ENCODE data around the gene TSC2. TPM values are rescaled to one million over a fixed set of nuclear protein-coding genes. Genes with fewer than 3 reads are reported as not detected.

The TSC2 gene
- total and polyA plus RNA-seq, 2 of the 13 experiments (the other 11 are each of a cell fraction or from before 2014, with no cell fraction given) = 19.6 to 40.4 TPM

DNA sequence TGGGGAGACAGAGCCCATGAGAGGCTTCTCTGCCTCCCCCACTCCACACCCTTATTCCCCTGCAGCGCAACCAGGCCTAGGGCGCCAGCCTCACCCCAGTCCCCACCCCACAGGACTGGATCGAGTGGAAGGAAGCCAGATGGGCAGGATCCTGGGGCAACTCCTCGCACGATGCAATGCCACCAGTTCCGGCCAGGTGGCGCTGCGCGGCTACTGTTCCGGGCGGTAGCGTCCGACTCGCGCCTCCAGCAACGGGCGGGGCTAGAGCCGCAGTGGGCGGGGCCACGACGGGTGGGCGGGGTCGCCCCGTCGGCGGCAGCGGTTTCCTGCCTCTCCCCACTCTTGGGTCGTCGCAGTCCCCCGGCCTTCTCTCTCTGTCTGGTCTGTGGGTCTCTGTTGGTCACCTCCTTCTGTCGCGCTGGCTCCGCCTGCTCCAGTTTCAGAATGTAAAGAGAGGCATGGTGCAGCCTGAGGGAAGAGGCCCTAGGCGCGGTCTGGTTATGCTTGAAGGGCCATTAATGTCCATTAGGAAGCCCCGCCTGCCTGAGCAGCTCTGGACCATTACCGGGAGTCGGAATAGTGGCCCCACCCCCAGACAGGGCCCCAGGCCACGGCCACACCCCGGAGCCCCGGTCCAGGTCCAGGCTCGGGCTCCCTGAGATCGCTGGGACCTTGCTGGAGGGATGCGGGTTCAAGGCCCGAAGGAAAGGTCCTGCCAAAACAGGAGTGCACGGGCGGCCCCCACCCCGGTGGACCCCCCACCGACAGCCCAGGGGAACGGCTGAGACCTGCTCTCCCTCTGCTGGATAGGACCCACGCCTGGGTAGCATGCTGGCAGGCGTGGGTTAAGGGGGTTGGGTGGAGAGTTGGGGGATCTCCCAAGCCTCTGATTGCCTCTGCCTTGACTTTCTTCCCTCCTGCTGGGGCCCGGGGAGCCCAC lies 24.4 kb upstream of the TSC2 start (continued):
- no peak for TF ChIP-seq CHCHD3 (CRISPR knock-in tag; IDR thresholded peaks at IDR 0.05)
- no peak; the same call in 1 of the 2 replicates for TF ChIP-seq KMT2B (CRISPR knock-in tag; IDR thresholded peaks at IDR 0.05)
- TF ChIP-seq, protein P1, sequence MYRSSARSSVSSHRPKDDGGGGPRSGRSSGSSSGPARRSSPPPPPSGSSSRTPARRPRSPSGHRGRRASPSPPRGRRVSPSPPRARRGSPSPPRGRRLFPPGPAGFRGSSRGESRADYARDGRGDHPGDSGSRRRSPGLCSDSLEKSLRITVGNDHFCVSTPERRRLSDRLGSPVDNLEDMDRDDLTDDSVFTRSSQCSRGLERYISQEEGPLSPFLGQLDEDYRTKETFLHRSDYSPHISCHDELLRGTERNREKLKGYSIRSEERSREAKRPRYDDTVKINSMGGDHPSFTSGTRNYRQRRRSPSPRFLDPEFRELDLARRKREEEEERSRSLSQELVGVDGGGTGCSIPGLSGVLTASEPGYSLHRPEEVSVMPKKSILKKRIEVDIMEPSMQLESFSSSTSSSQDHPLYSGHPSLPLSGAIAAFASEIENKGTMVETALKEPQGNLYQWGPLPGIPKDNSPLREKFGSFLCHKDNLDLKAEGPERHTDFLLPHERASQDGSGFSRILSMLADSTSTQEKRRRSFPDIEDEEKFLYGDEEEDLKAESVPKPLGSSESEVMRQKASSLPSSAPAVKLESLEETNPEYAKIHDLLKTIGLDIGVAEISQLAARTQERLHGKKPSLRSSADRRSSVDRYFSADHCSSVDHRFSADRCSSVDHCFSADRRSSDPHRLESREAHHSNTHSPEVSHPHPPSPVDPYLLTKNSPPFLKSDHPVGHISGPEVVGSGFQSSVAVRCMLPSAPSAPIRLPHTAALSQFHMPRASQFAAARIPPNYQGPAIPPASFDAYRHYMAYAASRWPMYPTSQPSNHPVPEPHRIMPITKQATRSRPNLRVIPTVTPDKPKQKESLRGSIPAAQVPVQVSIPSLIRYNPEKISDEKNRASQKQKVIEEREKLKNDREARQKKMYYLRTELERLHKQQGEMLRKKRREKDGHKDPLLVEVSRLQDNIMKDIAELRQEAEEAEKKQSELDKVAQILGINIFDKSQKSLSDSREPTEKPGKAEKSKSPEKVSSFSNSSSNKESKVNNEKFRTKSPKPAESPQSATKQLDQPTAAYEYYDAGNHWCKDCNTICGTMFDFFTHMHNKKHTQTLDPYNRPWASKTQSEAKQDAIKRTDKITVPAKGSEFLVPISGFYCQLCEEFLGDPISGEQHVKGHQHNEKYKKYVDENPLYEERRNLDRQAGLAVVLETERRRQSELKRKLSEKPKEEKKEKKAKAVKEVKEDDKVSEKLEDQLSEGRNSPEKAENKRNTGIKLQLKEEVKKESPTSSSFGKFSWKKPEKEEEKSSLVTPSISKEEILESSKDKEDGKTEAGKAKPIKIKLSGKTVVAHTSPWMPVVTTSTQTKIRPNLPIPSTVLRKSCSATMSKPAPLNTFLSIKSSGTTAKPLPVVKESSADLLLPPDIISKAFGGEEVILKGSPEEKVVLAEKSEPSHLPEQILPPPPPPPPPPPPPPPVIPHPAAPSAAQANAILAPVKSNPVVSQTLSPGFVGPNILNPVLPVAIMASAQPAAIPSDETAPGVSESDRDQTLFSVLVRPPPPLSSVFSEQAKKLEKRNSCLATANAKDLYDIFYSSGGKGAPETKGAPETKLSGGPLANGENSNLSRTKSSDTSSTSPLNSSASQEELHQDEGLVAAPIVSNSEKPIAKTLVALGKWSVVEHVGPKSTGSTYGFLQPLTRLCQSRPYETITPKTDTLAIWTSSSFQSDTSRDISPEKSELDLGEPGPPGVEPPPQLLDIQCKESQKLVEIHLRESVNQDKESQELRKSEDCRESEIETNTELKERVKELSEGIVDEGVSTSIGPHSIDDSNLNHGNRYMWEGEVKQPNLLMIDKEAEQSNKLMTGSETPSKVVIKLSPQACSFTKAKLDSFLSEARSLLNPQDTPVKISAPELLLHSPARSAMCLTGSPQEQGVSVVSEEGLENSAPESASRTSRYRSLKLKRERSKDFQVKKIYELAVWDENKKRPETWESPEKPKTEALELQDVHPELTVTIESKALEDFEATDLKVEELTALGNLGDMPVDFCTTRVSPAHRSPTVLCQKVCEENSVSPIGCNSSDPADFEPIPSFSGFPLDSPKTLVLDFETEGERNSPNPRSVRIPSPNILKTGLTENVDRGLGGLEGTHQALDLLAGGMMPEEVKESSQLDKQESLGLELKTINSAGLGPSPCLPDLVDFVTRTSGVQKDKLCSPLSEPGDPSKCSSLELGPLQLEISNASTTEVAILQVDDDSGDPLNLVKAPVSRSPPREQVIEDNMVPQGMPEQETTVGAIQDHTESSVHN (CRISPR knock-in tag; IDR thresholded peaks at IDR 0.05) = no peak
- no peak for TF ChIP-seq CBX2 (IDR thresholded peaks at IDR 0.05; ENCODE audit: low read depth, low read length)
- no peak for TF ChIP-seq CBX2 (CRISPR knock-in tag; IDR thresholded peaks at IDR 0.05; ENCODE audit: low read depth)
- TF ChIP-seq, protein P2, sequence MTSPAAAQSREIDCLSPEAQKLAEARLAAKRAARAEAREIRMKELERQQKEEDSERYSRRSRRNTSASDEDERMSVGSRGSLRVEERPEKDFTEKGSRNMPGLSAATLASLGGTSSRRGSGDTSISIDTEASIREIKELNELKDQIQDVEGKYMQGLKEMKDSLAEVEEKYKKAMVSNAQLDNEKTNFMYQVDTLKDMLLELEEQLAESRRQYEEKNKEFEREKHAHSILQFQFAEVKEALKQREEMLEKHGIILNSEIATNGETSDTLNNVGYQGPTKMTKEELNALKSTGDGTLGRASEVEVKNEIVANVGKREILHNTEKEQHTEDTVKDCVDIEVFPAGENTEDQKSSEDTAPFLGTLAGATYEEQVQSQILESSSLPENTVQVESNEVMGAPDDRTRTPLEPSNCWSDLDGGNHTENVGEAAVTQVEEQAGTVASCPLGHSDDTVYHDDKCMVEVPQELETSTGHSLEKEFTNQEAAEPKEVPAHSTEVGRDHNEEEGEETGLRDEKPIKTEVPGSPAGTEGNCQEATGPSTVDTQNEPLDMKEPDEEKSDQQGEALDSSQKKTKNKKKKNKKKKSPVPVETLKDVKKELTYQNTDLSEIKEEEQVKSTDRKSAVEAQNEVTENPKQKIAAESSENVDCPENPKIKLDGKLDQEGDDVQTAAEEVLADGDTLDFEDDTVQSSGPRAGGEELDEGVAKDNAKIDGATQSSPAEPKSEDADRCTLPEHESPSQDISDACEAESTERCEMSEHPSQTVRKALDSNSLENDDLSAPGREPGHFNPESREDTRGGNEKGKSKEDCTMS (CRISPR knock-in tag; conservative IDR thresholded peaks at IDR 0.05) = no peak
- no peak for TF ChIP-seq FOSL1 (CRISPR knock-in tag; IDR thresholded peaks at IDR 0.05; ENCODE audit: borderline replicate concordance)
- TF ChIP-seq, protein P3, sequence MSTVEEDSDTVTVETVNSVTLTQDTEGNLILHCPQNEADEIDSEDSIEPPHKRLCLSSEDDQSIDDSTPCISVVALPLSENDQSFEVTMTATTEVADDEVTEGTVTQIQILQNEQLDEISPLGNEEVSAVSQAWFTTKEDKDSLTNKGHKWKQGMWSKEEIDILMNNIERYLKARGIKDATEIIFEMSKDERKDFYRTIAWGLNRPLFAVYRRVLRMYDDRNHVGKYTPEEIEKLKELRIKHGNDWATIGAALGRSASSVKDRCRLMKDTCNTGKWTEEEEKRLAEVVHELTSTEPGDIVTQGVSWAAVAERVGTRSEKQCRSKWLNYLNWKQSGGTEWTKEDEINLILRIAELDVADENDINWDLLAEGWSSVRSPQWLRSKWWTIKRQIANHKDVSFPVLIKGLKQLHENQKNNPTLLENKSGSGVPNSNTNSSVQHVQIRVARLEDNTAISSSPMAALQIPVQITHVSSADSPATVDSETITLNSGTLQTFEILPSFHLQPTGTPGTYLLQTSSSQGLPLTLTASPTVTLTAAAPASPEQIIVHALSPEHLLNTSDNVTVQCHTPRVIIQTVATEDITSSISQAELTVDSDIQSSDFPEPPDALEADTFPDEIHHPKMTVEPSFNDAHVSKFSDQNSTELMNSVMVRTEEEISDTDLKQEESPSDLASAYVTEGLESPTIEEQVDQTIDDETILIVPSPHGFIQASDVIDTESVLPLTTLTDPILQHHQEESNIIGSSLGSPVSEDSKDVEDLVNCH (CRISPR knock-in tag; IDR thresholded peaks at IDR 0.05) = no peak
- TF ChIP-seq, protein P4, sequence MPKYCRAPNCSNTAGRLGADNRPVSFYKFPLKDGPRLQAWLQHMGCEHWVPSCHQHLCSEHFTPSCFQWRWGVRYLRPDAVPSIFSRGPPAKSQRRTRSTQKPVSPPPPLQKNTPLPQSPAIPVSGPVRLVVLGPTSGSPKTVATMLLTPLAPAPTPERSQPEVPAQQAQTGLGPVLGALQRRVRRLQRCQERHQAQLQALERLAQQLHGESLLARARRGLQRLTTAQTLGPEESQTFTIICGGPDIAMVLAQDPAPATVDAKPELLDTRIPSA (CRISPR knock-in tag; IDR thresholded peaks at IDR 0.05; ENCODE audit: borderline replicate concordance) = no peak
- TF ChIP-seq TEAD2 (CRISPR knock-in tag; IDR thresholded peaks at IDR 0.05) = no peak
- TF ChIP-seq, protein P5, sequence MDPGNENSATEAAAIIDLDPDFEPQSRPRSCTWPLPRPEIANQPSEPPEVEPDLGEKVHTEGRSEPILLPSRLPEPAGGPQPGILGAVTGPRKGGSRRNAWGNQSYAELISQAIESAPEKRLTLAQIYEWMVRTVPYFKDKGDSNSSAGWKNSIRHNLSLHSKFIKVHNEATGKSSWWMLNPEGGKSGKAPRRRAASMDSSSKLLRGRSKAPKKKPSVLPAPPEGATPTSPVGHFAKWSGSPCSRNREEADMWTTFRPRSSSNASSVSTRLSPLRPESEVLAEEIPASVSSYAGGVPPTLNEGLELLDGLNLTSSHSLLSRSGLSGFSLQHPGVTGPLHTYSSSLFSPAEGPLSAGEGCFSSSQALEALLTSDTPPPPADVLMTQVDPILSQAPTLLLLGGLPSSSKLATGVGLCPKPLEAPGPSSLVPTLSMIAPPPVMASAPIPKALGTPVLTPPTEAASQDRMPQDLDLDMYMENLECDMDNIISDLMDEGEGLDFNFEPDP (CRISPR knock-in tag; conservative IDR thresholded peaks at IDR 0.05) = no peak
